Activated CD4-positive, alpha-beta T cell treated with anti-CD3 and anti-CD28 coated beads, Interleukin-2, amount 50 U/mL, for 4 hours (primary cell): ENCODE data around the gene MEF2B.
A peak's percentile ranks its signal among the peaks of the same experiment; 100 is the strongest.

ENCODE experiments used
- DNase-seq, 2 experiments: peaks; one replicate each; pipeline ENCODE4 v3.0.0-alpha.2; 2020

MEF2B gene

DNA sequence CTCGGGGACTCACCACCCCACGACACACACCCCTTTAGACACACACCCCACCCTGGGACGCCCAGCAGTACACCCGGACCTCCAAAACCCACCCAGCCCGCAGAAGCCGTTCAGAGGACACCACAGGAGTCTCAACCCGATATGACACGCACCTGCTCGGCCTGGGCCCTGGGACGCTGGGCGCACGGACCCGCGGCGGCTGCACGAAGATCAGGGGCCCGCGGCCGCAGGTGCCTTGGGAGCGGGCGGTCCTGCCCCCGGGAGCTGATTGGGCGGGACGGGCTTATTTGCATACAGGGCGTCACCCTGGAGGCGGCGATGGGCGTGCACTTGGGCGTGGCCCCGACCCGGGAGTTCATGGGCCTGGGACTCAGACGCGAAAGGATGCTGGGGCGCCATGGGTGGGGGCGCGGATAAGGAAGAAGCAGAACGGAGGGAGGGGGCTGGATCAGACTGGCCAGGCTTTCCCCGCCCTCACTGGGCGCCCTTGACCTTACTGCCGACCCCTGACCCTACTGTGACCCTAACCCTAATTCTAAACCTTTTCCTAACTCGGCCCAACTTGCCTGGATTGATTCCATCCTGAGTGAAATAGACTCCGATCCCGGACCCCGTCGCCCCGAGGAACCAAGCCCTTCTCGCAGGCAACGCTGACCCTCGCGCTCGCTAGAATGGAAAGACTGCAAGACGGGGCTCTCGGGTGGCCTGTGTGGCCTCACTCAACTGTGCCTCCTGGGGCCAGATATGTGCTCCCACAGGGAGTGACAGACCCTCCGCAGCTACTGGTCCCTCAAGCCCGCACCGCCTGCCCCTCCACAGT is at the start of gene MEF2B:
Gene MEF2B, minus strand, starts transcription at position 211 of the 820 bp plus-strand sequence. CDS start 19,528 bp downstream, outside the sequence.
- DNase-seq = peak; percentile 66 to 69

DNA sequence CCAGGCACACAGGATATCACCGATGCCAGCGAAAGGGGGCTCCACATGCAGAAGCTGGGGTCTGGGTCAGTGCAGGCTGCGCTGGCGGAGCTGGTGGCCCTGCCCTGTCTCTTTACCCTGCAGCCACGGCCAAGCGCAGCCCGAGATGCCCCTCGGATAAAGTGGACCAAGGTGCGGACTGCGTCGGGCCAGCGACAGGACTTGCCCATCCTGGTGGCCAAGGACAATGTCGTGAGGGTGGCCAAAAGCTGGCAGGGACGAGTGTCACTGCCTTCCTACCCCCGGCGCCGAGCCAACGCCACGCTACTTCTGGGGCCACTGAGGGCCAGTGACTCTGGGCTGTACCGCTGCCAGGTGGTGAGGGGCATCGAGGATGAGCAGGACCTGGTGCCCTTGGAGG is 48.8 kb upstream of the MEF2B start:
- DNase-seq = no peak

DNA sequence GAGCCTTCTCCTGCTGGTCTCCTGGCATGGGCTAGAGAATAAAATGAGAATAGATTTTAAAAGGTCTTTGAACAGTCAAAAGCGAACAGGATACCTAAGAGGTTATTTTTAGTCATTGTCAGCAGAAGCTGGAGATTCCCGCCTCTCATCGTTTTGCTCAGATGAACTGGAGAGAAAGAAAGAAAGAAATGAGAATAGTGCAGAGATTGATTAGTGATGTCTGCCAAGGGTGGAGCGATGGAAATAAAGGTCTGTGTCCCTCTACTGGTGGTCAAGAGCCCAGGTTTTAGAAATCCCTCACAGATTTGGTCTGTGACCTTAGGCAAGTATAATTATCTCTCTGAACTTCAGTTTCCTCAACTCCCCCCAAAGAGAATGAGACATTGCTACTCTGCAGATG is 47.0 kb upstream of the MEF2B start:
- no peak for DNase-seq

GRCh38 chr19:19215792-19216191 is 45.7 kb upstream of the MEF2B start:
- no peak for DNase-seq

DNA sequence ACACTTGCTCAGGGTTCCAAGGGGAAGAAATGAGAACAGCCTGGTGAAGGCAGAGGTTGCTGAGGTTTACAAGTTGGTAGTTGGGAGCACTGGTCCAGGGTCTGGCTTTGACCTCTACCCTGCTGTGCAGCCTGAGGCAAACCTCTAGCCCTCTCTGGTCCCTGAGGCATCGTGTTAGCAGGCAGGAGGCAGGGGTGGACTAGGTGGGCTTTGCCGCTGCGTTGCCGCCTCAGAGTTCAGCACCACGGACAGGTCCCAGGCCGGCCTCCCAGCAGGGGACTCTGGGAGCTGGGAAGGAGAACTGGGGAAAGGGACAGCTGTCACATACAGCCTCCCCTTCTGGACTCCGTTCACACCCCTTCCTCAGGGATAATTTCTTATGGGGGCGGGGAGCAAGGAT is 44.8 kb upstream of the MEF2B start:
- no peak for DNase-seq

- no peak for DNase-seq
Observed at GRCh38 chr19:19214159-19214490, 44.1 kb upstream of the MEF2B start.

DNA sequence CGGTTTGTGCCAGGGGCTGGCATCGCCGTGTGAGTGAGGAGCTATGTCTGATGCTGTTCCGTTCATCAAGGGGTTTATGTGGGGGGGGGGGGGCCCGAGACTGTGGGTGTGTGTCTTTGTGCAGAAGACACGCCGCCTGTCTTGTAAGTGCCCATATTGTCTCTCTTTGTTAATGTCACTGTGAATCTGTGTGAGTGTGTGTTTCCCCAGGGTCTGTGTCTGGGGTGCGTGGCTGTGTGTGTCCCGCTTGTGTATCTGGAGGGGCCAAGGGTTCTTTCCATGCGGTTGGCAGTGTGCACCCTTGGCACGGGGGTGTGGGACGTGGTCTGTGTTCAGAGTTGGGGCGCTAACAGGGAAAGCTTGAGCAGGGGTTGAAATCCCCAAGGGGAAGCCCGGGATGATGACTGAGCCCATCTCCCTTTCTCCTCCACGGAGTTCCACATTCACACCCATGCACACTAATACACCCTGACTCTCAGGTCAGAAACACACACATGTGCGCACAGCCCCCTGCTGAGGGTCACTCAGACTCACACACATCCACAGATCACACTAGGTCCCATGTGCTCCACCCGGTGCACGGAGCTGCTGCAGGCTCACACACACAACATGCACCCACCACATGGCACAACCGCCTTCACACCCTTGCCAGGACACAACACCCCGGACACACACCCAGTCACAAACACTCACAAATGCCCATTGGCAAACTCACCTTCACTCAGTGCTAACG is 43.5 kb upstream of the MEF2B start:
- no peak for DNase-seq

DNA sequence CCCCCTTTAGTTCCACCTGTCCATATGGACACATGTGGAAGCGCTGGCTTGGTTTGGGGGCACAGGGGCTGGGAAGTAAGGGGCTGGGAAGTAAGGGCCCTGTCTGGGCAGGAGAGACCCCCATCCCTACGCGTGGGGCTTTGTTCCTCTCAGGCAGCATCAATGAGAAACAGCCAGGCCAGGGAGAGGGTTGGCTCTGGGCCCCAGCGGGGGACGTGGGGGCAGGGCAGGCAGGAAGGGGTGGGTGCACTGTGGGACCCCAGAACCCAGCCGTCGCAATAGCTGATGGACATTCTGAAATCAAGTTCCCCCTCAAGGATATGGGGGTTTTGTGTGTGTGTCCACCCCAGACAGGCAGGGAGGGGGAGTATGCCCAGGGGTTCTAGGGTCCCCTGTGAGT is 42.9 kb upstream of the MEF2B start:
- DNase-seq = no peak

- DNase-seq = no peak
Observed at GRCh38 chr19:19211499-19212420, 41.7 kb upstream of the MEF2B start, which contains the start of gene NCAN. NCAN (plus strand) TSS chr19:19211958; CDS start chr19:19216954, 4,996 bp downstream.

DNA sequence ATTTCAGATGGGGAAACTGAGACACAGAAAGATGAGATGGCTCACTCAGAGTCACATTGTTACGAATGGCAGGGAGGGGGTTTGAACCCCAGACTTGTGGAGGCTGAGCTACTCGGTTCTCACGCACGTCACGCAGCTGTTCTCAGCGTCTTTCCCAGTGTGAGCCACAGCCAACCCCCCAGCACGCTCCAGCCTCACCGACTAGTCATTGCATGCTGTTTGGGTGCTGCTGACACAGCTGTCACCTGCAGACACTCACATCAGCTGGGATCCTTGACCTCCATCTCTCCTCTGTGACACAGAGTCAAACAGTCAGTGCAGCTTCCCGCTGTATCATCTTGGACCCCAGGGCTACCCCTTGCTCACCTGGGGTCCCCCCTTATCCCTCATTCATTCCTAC is 39.3 kb upstream of the MEF2B start:
- DNase-seq = no peak

DNA sequence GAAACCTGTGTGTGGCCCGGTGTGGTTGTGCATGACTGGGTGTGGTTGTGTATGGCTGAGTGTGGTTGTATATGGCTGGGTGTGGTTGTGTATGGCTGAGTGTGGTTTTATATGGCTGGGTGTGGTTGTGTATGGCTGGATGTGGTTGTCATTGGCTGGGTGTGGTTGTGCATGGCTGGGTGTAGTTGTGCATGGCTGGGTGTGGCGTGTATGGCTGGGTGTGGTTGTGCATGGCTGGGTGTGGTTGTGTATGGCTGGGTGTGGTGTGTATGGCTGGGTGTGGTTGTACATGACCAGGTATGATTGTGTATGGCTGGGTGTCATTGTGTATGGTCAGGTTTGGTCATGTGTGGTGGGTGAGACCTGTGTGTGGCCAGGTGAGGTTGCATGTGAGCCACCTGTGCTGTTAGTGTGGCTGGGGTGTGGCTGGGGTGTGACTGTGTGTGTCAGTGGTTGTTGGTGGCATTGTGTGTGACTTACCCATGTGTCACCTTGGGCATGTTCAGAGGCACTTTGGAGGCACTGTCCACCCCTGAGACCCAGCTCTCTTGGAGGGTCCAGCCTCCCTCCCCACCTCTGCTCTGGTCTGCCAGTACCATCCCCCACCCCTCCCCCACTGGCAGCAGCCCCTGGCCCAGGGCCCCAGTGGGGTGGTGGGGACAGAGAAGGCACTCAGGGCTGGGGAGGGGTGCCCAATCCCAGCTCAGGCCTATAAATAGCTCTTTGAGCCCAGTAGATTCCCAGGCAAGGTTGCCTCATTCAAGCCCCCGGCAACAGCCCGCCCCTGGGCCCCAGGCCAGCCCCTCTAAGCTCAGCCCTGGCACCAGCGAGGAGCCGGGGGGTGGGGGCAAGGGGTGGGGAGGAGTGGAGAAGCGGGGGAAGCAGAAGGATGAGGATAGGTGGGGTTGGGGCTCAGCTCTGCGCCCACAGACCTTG is 37.8 kb upstream of the MEF2B start:
- DNase-seq = no peak

DNA sequence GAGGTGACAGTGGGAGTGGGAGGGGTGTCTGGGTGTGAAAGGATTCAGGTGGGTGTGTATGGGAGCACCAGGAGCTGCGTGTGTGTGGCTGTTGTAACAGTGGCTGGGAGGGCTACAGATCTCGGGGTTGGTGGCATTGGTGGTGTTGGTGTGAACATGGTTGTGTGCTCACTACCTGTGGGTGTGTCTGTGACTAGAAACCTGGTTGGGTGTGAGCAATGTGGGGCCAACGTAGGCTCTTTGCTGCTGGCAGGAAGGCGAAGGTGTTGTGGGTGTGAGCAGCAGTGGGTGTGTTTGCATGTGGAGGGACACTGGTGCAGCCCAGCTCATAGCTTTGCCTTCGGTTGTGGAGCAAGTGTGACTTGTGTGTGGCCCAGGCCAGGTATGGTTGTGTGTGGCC is 36.9 kb upstream of the MEF2B start:
- DNase-seq = no peak

GRCh38 chr19:19205416-19206410 is 35.6 kb upstream of the MEF2B start:
- no peak for DNase-seq

DNA sequence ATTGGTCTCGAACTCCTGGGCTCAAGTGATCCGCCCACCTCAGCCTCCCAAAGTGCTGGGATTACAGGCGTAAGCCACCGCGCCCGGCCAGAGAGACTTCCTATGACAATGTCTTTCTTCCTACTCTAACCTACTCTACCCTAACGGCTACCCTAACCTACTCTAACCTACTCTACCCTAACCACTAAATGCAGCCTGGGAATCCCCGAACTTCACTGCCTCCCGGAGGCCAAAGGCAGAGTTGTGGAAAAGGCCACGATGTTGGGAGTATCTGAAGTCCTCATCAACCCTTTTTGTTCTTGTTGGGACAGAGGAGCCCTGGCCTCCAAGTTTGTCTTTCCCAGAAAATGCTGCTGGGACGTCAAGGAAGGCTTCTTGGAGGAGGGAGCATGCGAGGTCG is 34.1 kb upstream of the MEF2B start:
- DNase-seq = no peak

DNA sequence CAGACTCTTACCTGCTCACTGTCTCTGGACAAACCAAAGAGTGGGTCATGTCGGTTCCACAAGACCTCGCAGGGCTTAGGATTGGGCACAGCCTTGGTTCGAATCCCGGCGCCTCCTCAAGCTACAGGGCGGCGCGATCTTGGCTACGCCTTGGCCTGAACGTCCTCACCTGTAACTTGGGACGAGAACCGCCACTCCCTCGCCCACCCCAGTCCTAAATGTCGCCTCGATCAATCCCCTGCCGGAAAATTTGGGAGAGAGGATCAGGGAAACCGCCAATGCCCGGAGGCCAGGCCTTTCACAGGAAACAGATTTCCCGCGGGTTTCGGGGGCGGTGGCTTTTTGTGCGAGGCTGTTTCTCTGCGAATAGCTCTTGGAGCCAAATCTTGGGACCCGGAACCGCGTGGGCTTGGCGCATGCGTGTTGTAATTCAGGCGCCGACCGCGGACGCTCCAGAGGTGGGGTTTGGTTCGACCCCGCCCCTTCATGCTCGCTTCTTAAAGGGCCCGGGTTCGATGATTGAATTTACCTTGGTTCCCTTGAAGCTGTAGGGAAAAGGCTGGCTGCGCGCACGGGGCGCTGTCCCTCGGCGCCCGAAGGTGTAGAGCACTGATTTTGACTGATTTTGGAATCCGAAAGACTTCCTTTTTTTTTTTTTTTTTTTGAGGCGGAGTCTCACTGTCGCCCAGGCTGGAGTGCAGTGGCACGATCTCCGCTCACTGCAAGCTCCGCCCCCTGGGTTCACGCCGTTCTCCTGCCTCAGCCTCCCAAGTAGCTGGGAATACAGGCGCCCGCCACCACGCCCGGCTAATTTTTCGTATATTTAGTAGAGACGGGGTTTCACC is 33.2 kb upstream of the MEF2B start, which contains the start of gene NR2C2AP:
Gene NR2C2AP, minus strand, starts transcription at position 403 of the 845 bp plus-strand sequence. Its CDS starts 354 bp downstream, at position 49.
- peak; percentile 92 to 93 for DNase-seq

GRCh38 chr19:19202707-19203011 is 32.6 kb upstream of the MEF2B start:
- DNase-seq = no peak

- DNase-seq = no peak
Observed at GRCh38 chr19:19201697-19202630, 31.9 kb upstream of the MEF2B start.

- no peak for DNase-seq
Observed at GRCh38 chr19:19193926-19194325, 23.9 kb upstream of the MEF2B start.
